Thyroid gland (tissue), 4 donors: ENCODE data around the gene CDYL.

Source experiments
- CTCF ChIP-seq, 6 experiments: fragments of 200-600 bp in 3 of 6; fragments of 450-650 bp in 3 of 6; sonication (generic) in 3 of 6; IDR thresholded peaks; one replicate each; pipeline ENCODE4 v1.5.1; 2016 to 2019; ENCODE audit warnings: antibody characterized with exemption in 6 of 6, mild to moderate bottlenecking in 2 of 6, inconsistent platforms in 1 of 6, moderate library complexity in 1 of 6
- POLR2A ChIP-seq, 2 donors: fragments of 450-650 bp; IDR thresholded peaks; one replicate each; pipeline ENCODE4 v1.6.1; 2017; ENCODE audit warnings: antibody characterized with exemption in 2 of 2, mild to moderate bottlenecking in 2 of 2, moderate library complexity in 1 of 2

- TF ChIP-seq CTCF (IDR thresholded peaks at IDR 0.05) (no peak), POLR2A (IDR thresholded peaks at IDR 0.05) (no peak)
Observed at GRCh38 chr6:4896401-4896800, 120.2 kb downstream of the CDYL start.
